HEK293 (cell line): ENCODE results near the gene APEX1.
A peak's percentile ranks its signal among the peaks of the same experiment; 100 is the strongest.

Source experiments
- HOXC10 ChIP-seq: sonication (generic); formaldehyde crosslinking; IDR thresholded peaks from 2 replicates; pipeline ENCODE4 v1.8.1; 2023; ENCODE audit warnings: mild to moderate bottlenecking, missing genetic modification reagents
- HOXD13 ChIP-seq: sonication (generic); formaldehyde crosslinking; IDR thresholded peaks from 2 replicates; pipeline ENCODE4 v1.8.0; 2022; ENCODE audit warnings: missing genetic modification reagents, borderline replicate concordance
- SP3 ChIP-seq: fragments of 450-650 bp; formaldehyde crosslinking; IDR thresholded peaks from 2 replicates; pipeline ENCODE4 v1.5.1; 2016; ENCODE audit warnings: missing biosample characterization, missing genetic modification characterization
- TCF7L2 ChIP-seq: IDR thresholded peaks from 2 replicates; pipeline ENCODE4 v1.6.1; 2011; ENCODE audit warnings: low read depth, mild to moderate bottlenecking, inconsistent platforms, low read length, moderate library complexity, borderline replicate concordance
- ZBTB1 ChIP-seq: fragments of 450-650 bp; formaldehyde crosslinking; IDR thresholded peaks from 2 replicates; pipeline ENCODE4 v1.5.1; 2016; ENCODE audit warnings: missing biosample characterization, missing genetic modification characterization
- ZBTB48 ChIP-seq: fragments of 450-650 bp; formaldehyde crosslinking; IDR thresholded peaks from 2 replicates; pipeline ENCODE4 v1.5.1; 2016; ENCODE audit warnings: missing biosample characterization, missing genetic modification characterization
- ZNF19 ChIP-seq: fragments of 450-650 bp; formaldehyde crosslinking; IDR thresholded peaks from 2 replicates; pipeline ENCODE4; 2016; ENCODE audit warnings: missing biosample characterization, missing genetic modification characterization, low read depth
- ZNF24 ChIP-seq: fragments of 450-650 bp; formaldehyde crosslinking; IDR thresholded peaks from 2 replicates; pipeline ENCODE4 v1.5.1; 2016; ENCODE audit warnings: missing biosample characterization, missing genetic modification characterization
- ZNF335 ChIP-seq: fragments of 450-650 bp; formaldehyde crosslinking; conservative IDR thresholded peaks from 2 replicates; pipeline ENCODE4 v1.5.1; 2016; ENCODE audit warnings: missing biosample characterization, missing genetic modification characterization
- ZNF501 ChIP-seq: fragments of 450-650 bp; formaldehyde crosslinking; IDR thresholded peaks from 2 replicates; pipeline ENCODE4 v1.5.1; 2016; ENCODE audit warnings: missing biosample characterization, missing genetic modification characterization
- ZNF558 ChIP-seq: fragments of 450-650 bp; formaldehyde crosslinking; IDR thresholded peaks from 2 replicates; pipeline ENCODE4 v1.5.1; 2016; ENCODE audit warnings: missing biosample characterization, missing genetic modification characterization
- ZNF624 ChIP-seq: fragments of 450-650 bp; formaldehyde crosslinking; IDR thresholded peaks from 2 replicates; pipeline ENCODE4 v1.5.1; 2017; ENCODE audit warnings: missing biosample characterization, missing genetic modification characterization
- ZNF626 ChIP-seq: fragments of 450-650 bp; sonication (Bioruptor Pico); formaldehyde crosslinking; IDR thresholded peaks from 2 replicates; pipeline ENCODE4 v1.5.1; 2018; ENCODE audit warnings: missing biosample characterization, missing genetic modification characterization, inconsistent platforms
- ZNF660 ChIP-seq: fragments of 450-650 bp; IDR thresholded peaks from 2 replicates; pipeline ENCODE4 v1.5.1; 2018; ENCODE audit warnings: missing biosample characterization, mild to moderate bottlenecking, missing genetic modification characterization
- ZNF791 ChIP-seq: fragments of 450-650 bp; formaldehyde crosslinking; IDR thresholded peaks from 2 replicates; pipeline ENCODE4 v1.5.1; 2016; ENCODE audit warnings: missing biosample characterization, missing genetic modification characterization
- ZNF792 ChIP-seq: fragments of 450-650 bp; formaldehyde crosslinking; IDR thresholded peaks from 2 replicates; pipeline ENCODE4 v1.5.1; 2016; ENCODE audit warnings: missing biosample characterization, missing genetic modification characterization
- TF ChIP-seq, protein P1 (sequence below): fragments of 450-650 bp; formaldehyde crosslinking; IDR thresholded peaks from 2 replicates; pipeline ENCODE4 v1.5.1; 2016; ENCODE audit warnings: missing biosample characterization, missing genetic modification characterization, borderline replicate concordance
- TF ChIP-seq, protein P2 (sequence below): fragments of 450-650 bp; formaldehyde crosslinking; IDR thresholded peaks from 2 replicates; pipeline ENCODE4 v1.5.1; 2016; ENCODE audit warnings: missing biosample characterization, missing genetic modification characterization
- TF ChIP-seq, protein P3 (sequence below): fragments of 450-650 bp; formaldehyde crosslinking; conservative IDR thresholded peaks from 2 replicates; pipeline ENCODE4 v1.5.1; 2016; ENCODE audit warnings: low read depth, missing biosample characterization, missing genetic modification characterization
- TF ChIP-seq, protein P4 (sequence below): fragments of 450-650 bp; IDR thresholded peaks from 2 replicates; pipeline ENCODE4 v1.5.1; 2018; ENCODE audit warnings: missing biosample characterization, missing genetic modification characterization
- TF ChIP-seq, protein P5 (sequence below): fragments of 450-650 bp; IDR thresholded peaks from 2 replicates; pipeline ENCODE4 v1.5.1; 2018; ENCODE audit warnings: missing biosample characterization, mild to moderate bottlenecking, missing genetic modification characterization
- TF ChIP-seq, protein P6 (sequence below): fragments of 450-650 bp; formaldehyde crosslinking; IDR thresholded peaks from 2 replicates; pipeline ENCODE4 v1.5.1; 2016; ENCODE audit warnings: missing biosample characterization, missing genetic modification characterization

Gene APEX1

DNA sequence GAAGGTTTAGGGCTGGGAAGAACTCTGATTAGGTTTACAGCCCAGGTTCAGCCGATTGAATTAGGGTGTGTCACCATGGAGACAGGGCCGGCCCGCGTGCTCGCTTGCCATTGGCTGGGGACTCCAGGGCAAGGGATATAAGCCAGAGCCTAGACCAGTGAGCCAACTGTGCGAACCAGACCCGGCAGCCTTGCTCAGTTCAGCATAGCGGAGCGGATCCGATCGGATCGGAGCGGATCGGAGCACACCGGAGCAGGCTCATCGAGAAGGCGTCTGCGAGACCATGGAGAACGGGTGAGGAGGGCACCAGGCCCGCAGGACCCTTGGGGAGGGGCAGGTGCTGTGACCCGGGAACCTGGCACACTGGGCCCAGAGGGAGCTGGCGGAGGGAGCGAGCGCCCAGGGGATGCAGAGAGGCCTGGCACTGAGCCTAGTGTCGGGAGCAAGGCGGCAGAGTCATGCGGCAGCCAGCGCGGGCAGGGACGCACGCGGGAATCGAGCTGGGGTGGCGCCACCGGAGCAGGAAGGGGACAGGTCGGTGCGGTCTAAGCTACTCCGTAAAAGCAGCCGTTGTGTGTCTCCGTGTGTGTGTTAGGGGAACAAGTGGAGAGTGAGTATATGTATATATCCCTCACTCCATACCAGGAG is 14.3 kb downstream of the APEX1 start, which contains the start of gene PNP (continued):
- TF ChIP-seq, protein P1, sequence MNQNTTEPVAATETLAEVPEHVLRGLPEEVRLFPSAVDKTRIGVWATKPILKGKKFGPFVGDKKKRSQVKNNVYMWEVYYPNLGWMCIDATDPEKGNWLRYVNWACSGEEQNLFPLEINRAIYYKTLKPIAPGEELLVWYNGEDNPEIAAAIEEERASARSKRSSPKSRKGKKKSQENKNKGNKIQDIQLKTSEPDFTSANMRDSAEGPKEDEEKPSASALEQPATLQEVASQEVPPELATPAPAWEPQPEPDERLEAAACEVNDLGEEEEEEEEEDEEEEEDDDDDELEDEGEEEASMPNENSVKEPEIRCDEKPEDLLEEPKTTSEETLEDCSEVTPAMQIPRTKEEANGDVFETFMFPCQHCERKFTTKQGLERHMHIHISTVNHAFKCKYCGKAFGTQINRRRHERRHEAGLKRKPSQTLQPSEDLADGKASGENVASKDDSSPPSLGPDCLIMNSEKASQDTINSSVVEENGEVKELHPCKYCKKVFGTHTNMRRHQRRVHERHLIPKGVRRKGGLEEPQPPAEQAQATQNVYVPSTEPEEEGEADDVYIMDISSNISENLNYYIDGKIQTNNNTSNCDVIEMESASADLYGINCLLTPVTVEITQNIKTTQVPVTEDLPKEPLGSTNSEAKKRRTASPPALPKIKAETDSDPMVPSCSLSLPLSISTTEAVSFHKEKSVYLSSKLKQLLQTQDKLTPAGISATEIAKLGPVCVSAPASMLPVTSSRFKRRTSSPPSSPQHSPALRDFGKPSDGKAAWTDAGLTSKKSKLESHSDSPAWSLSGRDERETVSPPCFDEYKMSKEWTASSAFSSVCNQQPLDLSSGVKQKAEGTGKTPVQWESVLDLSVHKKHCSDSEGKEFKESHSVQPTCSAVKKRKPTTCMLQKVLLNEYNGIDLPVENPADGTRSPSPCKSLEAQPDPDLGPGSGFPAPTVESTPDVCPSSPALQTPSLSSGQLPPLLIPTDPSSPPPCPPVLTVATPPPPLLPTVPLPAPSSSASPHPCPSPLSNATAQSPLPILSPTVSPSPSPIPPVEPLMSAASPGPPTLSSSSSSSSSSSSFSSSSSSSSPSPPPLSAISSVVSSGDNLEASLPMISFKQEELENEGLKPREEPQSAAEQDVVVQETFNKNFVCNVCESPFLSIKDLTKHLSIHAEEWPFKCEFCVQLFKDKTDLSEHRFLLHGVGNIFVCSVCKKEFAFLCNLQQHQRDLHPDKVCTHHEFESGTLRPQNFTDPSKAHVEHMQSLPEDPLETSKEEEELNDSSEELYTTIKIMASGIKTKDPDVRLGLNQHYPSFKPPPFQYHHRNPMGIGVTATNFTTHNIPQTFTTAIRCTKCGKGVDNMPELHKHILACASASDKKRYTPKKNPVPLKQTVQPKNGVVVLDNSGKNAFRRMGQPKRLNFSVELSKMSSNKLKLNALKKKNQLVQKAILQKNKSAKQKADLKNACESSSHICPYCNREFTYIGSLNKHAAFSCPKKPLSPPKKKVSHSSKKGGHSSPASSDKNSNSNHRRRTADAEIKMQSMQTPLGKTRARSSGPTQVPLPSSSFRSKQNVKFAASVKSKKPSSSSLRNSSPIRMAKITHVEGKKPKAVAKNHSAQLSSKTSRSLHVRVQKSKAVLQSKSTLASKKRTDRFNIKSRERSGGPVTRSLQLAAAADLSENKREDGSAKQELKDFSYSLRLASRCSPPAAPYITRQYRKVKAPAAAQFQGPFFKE (tag by site-specific recombination): peak; percentile 96; the same call in 1 of the 2 replicates
- TF ChIP-seq SP3 (peak; percentile 49), ZNF660 (tag by site-specific recombination) (peak; percentile 37; the same call in 1 of the 2 replicates), ZNF558 (tag by site-specific recombination) (no peak), ZNF501 (tag by site-specific recombination) (peak; percentile 97), ZNF24 (tag by site-specific recombination) (peak; percentile 89), TCF7L2 (no peak), ZNF624 (tag by site-specific recombination) (no peak), ZNF335 (tag by site-specific recombination) (peak; percentile 63), ZNF791 (tag by site-specific recombination) (no peak), ZBTB1 (tag by site-specific recombination) (no peak), ZNF19 (tag by site-specific recombination) (no peak), HOXC10 (CRISPR knock-in tag) (no peak), ZNF626 (no peak), ZNF792 (tag by site-specific recombination) (peak; percentile 67; the same call in 1 of the 2 replicates), HOXD13 (no peak; the same call in 1 of the 2 replicates), ZBTB48 (tag by site-specific recombination) (peak; percentile 89)
- TF ChIP-seq, protein P2, sequence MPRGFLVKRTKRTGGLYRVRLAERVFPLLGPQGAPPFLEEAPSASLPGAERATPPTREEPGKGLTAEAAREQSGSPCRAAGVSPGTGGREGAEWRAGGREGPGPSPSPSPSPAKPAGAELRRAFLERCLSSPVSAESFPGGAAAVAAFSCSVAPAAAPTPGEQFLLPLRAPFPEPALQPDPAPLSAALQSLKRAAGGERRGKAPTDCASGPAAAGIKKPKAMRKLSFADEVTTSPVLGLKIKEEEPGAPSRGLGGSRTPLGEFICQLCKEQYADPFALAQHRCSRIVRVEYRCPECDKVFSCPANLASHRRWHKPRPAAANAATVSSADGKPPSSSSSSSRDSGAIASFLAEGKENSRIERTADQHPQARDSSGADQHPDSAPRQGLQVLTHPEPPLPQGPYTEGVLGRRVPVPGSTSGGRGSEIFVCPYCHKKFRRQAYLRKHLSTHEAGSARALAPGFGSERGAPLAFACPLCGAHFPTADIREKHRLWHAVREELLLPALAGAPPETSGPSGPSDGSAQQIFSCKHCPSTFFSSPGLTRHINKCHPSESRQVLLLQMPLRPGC (tag by site-specific recombination): 0 out of 2 replicates have a peak, but pooled peaks have one; percentile 59
- TF ChIP-seq, protein P3, sequence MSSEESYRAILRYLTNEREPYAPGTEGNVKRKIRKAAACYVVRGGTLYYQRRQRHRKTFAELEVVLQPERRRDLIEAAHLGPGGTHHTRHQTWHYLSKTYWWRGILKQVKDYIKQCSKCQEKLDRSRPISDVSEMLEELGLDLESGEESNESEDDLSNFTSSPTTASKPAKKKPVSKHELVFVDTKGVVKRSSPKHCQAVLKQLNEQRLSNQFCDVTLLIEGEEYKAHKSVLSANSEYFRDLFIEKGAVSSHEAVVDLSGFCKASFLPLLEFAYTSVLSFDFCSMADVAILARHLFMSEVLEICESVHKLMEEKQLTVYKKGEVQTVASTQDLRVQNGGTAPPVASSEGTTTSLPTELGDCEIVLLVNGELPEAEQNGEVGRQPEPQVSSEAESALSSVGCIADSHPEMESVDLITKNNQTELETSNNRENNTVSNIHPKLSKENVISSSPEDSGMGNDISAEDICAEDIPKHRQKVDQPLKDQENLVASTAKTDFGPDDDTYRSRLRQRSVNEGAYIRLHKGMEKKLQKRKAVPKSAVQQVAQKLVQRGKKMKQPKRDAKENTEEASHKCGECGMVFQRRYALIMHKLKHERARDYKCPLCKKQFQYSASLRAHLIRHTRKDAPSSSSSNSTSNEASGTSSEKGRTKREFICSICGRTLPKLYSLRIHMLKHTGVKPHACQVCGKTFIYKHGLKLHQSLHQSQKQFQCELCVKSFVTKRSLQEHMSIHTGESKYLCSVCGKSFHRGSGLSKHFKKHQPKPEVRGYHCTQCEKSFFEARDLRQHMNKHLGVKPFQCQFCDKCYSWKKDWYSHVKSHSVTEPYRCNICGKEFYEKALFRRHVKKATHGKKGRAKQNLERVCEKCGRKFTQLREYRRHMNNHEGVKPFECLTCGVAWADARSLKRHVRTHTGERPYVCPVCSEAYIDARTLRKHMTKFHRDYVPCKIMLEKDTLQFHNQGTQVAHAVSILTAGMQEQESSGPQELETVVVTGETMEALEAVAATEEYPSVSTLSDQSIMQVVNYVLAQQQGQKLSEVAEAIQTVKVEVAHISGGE (tag by site-specific recombination): no peak; the same call in 1 of the 2 replicates
- TF ChIP-seq, protein P4, sequence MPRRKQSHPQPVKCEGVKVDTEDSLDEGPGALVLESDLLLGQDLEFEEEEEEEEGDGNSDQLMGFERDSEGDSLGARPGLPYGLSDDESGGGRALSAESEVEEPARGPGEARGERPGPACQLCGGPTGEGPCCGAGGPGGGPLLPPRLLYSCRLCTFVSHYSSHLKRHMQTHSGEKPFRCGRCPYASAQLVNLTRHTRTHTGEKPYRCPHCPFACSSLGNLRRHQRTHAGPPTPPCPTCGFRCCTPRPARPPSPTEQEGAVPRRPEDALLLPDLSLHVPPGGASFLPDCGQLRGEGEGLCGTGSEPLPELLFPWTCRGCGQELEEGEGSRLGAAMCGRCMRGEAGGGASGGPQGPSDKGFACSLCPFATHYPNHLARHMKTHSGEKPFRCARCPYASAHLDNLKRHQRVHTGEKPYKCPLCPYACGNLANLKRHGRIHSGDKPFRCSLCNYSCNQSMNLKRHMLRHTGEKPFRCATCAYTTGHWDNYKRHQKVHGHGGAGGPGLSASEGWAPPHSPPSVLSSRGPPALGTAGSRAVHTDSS (tag by site-specific recombination): no peak
- TF ChIP-seq, protein P5, sequence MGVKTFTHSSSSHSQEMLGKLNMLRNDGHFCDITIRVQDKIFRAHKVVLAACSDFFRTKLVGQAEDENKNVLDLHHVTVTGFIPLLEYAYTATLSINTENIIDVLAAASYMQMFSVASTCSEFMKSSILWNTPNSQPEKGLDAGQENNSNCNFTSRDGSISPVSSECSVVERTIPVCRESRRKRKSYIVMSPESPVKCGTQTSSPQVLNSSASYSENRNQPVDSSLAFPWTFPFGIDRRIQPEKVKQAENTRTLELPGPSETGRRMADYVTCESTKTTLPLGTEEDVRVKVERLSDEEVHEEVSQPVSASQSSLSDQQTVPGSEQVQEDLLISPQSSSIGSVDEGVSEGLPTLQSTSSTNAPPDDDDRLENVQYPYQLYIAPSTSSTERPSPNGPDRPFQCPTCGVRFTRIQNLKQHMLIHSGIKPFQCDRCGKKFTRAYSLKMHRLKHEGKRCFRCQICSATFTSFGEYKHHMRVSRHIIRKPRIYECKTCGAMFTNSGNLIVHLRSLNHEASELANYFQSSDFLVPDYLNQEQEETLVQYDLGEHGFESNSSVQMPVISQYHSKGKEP (tag by site-specific recombination): no peak
- TF ChIP-seq, protein P6, sequence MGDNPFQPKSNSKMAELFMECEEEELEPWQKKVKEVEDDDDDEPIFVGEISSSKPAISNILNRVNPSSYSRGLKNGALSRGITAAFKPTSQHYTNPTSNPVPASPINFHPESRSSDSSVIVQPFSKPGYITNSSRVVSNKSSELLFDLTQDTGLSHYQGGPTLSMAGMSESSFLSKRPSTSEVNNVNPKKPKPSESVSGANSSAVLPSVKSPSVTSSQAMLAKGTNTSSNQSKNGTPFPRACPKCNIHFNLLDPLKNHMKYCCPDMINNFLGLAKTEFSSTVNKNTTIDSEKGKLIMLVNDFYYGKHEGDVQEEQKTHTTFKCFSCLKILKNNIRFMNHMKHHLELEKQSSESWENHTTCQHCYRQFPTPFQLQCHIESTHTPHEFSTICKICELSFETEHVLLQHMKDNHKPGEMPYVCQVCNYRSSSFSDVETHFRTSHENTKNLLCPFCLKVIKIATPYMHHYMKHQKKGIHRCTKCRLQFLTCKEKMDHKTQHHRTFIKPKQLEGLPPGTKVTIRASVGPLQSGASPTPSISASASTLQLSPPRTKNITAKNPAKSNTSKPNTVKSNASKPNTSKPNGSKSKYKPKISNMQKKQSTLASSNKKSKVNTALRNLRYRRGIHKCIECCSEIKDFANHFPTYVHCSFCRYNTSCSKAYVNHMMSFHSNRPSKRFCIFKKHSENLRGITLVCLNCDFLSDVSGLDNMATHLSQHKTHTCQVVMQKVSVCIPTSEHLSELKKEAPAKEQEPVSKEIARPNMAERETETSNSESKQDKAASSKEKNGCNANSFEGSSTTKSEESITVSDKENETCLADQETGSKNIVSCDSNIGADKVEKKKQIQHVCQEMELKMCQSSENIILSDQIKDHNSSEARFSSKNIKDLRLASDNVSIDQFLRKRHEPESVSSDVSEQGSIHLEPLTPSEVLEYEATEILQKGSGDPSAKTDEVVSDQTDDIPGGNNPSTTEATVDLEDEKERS (tag by site-specific recombination): no peak
